RWPE2 (cell line): ENCODE data around the gene SKI.
A peak's percentile ranks its signal among the peaks of the same experiment; 100 is the strongest.

Experiments
- ATAC-seq: fragments of 200-7000 bp; cut with Tn5 transposase; 3 replicates; pipeline ENCODE4 v1.9.1; 2021; ENCODE audit warnings: low read depth
- DNase-seq: peaks from one replicate; pipeline ENCODE4 v3.0.0-alpha.2; 2020; ENCODE audit warnings: low spot score
- H3K27ac ChIP-seq: fragments of 450-650 bp; 2 replicates; pipeline ENCODE4 v1.5.1; 2017; ENCODE audit warnings: mild to moderate bottlenecking; ENCODE audit not compliant: poor library complexity, severe bottlenecking
- H3K27me3 ChIP-seq: fragments of 250-450 bp; sonication (Bioruptor Pico); 2 replicates; pipeline ENCODE4 v1.5.1; 2021; ENCODE audit warnings: mild to moderate bottlenecking, moderate library complexity; ENCODE audit not compliant: insufficient read depth, poor library complexity, severe bottlenecking
- H3K36me3 ChIP-seq: fragments of 250-450 bp; sonication (Bioruptor Pico); 2 replicates; pipeline ENCODE4 v1.5.1; 2020; ENCODE audit warnings: low read depth, mild to moderate bottlenecking, moderate library complexity
- H3K4me1 ChIP-seq: fragments of 250-450 bp; sonication (Bioruptor Pico); 2 replicates; pipeline ENCODE4 v1.5.1; 2021; ENCODE audit warnings: mild to moderate bottlenecking, moderate library complexity; ENCODE audit not compliant: insufficient read depth, poor library complexity, severe bottlenecking
- H3K4me3 ChIP-seq: fragments of 250-450 bp; sonication (Bioruptor Pico); 2 replicates; pipeline ENCODE4 v1.5.1; 2021; ENCODE audit warnings: mild to moderate bottlenecking, moderate library complexity; ENCODE audit not compliant: severe bottlenecking
- H3K9me3 ChIP-seq: fragments of 250-450 bp; sonication (Bioruptor Pico); 2 replicates; pipeline ENCODE4 v1.5.1; 2021; ENCODE audit warnings: mild to moderate bottlenecking, moderate library complexity; ENCODE audit not compliant: severe bottlenecking
- TF ChIP-seq, protein P1 (sequence below): fragments of 450-650 bp; IDR thresholded peaks from one replicate; pipeline ENCODE4 v1.5.1; 2017; ENCODE audit warnings: mild to moderate bottlenecking, moderate library complexity; ENCODE audit not compliant: poor library complexity, severe bottlenecking

Gene SKI

GRCh38 chr1:2358651-2359640 is 130.8 kb downstream of the SKI start:
- H3K9me3 ChIP-seq, result peaks cover 2% of the 10 kb centered on the region
- H3K27ac ChIP-seq, result no peak overlapping the region
- ATAC-seq (no peak), DNase-seq (peak; percentile 46)
- H3K36me3 ChIP-seq, result no peaks in the 10 kb centered on the region
- no peaks in the 10 kb centered on the region for H3K4me1 ChIP-seq
- H3K27me3 ChIP-seq, result no peaks in the 10 kb centered on the region
- TF ChIP-seq, protein P1, sequence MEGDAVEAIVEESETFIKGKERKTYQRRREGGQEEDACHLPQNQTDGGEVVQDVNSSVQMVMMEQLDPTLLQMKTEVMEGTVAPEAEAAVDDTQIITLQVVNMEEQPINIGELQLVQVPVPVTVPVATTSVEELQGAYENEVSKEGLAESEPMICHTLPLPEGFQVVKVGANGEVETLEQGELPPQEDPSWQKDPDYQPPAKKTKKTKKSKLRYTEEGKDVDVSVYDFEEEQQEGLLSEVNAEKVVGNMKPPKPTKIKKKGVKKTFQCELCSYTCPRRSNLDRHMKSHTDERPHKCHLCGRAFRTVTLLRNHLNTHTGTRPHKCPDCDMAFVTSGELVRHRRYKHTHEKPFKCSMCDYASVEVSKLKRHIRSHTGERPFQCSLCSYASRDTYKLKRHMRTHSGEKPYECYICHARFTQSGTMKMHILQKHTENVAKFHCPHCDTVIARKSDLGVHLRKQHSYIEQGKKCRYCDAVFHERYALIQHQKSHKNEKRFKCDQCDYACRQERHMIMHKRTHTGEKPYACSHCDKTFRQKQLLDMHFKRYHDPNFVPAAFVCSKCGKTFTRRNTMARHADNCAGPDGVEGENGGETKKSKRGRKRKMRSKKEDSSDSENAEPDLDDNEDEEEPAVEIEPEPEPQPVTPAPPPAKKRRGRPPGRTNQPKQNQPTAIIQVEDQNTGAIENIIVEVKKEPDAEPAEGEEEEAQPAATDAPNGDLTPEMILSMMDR, result no peak
- H3K4me3 ChIP-seq, result no peak overlapping the region
